OCI-LY3 (cell line): ENCODE data around the gene P2RY13.

Experiments used
- H2AFZ ChIP-seq: fragments of 200-600, 300-600 bp; shearing (Covaris generic); 2 replicates; pipeline ENCODE4 v1.6.0; 2014; ENCODE audit warnings: antibody characterized with exemption, low read depth, low read length
- H3K27ac ChIP-seq: fragments of 200-600, 300-600 bp; sonication (generic); 2 replicates; pipeline ENCODE4 v1.5.1; 2014; ENCODE audit warnings: mild to moderate bottlenecking, low read length, moderate library complexity, mixed read lengths
- H3K27me3 ChIP-seq: fragments of 200-600, 300-600 bp; sonication (generic); 2 replicates; pipeline ENCODE4 v1.6.1; 2014; ENCODE audit warnings: low read depth, low read length, mixed read lengths
- H3K36me3 ChIP-seq: fragments of 200-600, 300-600 bp; sonication (generic); replicated peaks from 2 replicates; pipeline ENCODE3; 2014; ENCODE audit warnings: low read depth, low read length, mixed read lengths
- H3K4me1 ChIP-seq: fragments of 300-600, 200-600 bp; sonication (generic); 2 replicates; pipeline ENCODE4 v1.6.1; 2014; ENCODE audit warnings: low read length, mixed read lengths
- H3K4me2 ChIP-seq: fragments of 200-600, 300-600 bp; sonication (generic); 2 replicates; pipeline ENCODE4 v1.6.1; 2014; ENCODE audit warnings: low read length, mixed read lengths
- H3K4me3 ChIP-seq: fragments of 300-600, 200-600 bp; sonication (generic); 2 replicates; pipeline ENCODE4 v1.5.1; 2014; ENCODE audit warnings: antibody characterized with exemption, mild to moderate bottlenecking, low read length, moderate library complexity
- H3K79me2 ChIP-seq: fragments of 300-600, 200-600 bp; shearing (Covaris generic); 2 replicates; pipeline ENCODE4 v1.6.1; 2014; ENCODE audit warnings: mild to moderate bottlenecking, low read length, mixed read lengths
- H3K9ac ChIP-seq: fragments of 300-600, 200-600 bp; shearing (Covaris generic); 2 replicates; pipeline ENCODE4 v1.6.0; 2014; ENCODE audit warnings: mild to moderate bottlenecking, low read length, moderate library complexity
- H3K9me3 ChIP-seq: fragments of 200-600, 300-600 bp; shearing (Covaris generic); 2 replicates; pipeline ENCODE4 v1.6.1; 2014; ENCODE audit warnings: low read length, mixed read lengths; ENCODE audit not compliant: insufficient read depth
- H4K20me1 ChIP-seq: fragments of 200-600, 300-600 bp; sonication (generic); 2 replicates; pipeline ENCODE4 v1.6.1; 2016; ENCODE audit warnings: low read length, mixed read lengths; ENCODE audit not compliant: insufficient read depth
- CTCF ChIP-seq: fragments of 200-600, 300-600 bp; sonication (generic); IDR thresholded peaks from 2 replicates; pipeline ENCODE4 v1.5.1; 2014; ENCODE audit warnings: antibody characterized with exemption, low read length, low read depth
- EZH2phosphoT487 ChIP-seq: fragments of 200-600 bp; shearing (Covaris generic); IDR thresholded peaks from 2 replicates; pipeline ENCODE4 v1.6.1; 2018; ENCODE audit warnings: antibody characterized with exemption, mixed run types, low read depth

The P2RY13 gene

GRCh38 chr3:151278230-151278629, 51.1 kb downstream of the P2RY13 start, which contains the start of gene P2RY14:
Gene P2RY14 (minus strand): TSS chr3:151278542. CDS start chr3:151214316, 64,226 bp downstream.
- H3K79me2 ChIP-seq: peaks cover 26% of the 10 kb centered on the region
- peak within 1 kb of the TSS; percentile 99 for H3K27ac ChIP-seq
- TF ChIP-seq EZH2phosphoT487: no peak
- TF ChIP-seq CTCF: peak; percentile 37; the same call in 1 of the 2 replicates
- H2AFZ ChIP-seq: no peak within 1 kb of the TSS
- H3K9me3 ChIP-seq: no peaks in the 10 kb centered on the region
- H3K4me2 ChIP-seq: peak within 1 kb of the TSS; percentile 88
- H4K20me1 ChIP-seq: no peaks in the 10 kb centered on the region
- peaks cover 80% of the 10 kb centered on the region for H3K4me1 ChIP-seq
- peak within 1 kb of the TSS; percentile 78 for H3K4me3 ChIP-seq
- H3K36me3 ChIP-seq: no peaks in the 10 kb centered on the region
- peak within 1 kb of the TSS; percentile 87 for H3K9ac ChIP-seq
- H3K27me3 ChIP-seq: no peaks in the 10 kb centered on the region

GRCh38 chr3:151276687-151277042, 52.7 kb downstream of the P2RY13 start:
- Histone ChIP-seq H3K27ac (peak overlapping the region; percentile 99), H3K4me2 (peak overlapping the region; percentile 88), H3K4me3 (peak overlapping the region; percentile 78), H3K79me2 (peaks cover 40% of the 10 kb centered on the region), H3K36me3 (no peaks in the 10 kb centered on the region), H3K27me3 (no peaks in the 10 kb centered on the region), H3K9me3 (no peaks in the 10 kb centered on the region), H2AFZ (no peak overlapping the region), H3K9ac (peak overlapping the region; percentile 87), H3K4me1 (peaks cover 90% of the 10 kb centered on the region), H4K20me1 (no peaks in the 10 kb centered on the region)
- TF ChIP-seq CTCF (no peak), EZH2phosphoT487 (no peak)
